Measurements from ENCODE around the gene ELL2.

- TF ChIP-seq GATA3 (IDR thresholded peaks at IDR 0.05; ENCODE audit: low read depth, low read length): no peak
- no peak for TF ChIP-seq GATA2 (IDR thresholded peaks at IDR 0.05; ENCODE audit: low read depth, low read length)
Measured at GRCh38 chr5:95942414-95942813, 19.2 kb downstream of the ELL2 start.

All from SH-SY5Y (cell line).